Measurements from ENCODE around the gene EYA2.
"Not testable (repeated sequence)": the region's sequence is repeated elsewhere in the genome, so short reads cannot be mapped to it uniquely, and the experiment has no call there.

Gene EYA2

DNA sequence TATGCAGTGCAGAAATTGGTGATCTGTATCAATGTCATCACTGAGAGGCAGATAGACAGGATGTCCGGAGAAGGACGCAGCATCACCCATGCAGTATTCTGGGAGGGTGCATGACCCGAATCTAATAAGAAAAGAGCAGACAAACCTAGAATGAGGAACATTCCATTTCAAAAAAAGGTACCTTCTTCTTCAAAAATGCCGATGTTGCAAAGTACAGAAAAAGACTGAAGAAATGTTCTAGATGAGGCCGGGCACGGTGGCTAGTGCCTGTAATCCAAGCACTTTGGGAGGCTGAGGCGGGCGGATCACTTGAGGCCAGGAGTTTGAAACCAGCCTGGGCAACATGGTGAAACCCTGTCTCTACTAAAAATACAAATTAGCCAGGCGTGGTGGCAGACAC is 28.2 kb downstream of the EYA2 start:
- H3K27ac ChIP-seq, H3K4me3 ChIP-seq: not testable (repeated sequence)

DNA sequence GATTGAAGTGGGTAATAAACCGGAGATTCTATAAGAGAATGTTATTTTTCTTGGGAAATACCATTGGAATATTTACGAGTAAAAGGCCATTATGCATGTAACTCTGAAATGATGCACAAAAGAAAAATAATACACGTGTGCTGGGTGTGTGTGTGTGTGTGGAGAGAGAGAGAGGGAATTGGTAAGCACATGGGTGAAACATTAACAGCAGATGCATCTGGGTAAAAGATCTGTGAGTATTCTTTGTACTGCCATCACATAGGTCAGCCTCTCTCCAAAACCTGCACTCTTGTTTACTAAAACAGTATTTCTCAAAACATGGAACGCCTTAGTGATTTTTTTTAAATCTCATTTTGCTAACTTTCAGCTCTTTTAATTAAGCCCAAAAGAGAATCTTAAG is 28.9 kb downstream of the EYA2 start:
- Histone ChIP-seq H3K4me3 (no peak overlapping the region), H3K27ac (no peak overlapping the region)

DNA sequence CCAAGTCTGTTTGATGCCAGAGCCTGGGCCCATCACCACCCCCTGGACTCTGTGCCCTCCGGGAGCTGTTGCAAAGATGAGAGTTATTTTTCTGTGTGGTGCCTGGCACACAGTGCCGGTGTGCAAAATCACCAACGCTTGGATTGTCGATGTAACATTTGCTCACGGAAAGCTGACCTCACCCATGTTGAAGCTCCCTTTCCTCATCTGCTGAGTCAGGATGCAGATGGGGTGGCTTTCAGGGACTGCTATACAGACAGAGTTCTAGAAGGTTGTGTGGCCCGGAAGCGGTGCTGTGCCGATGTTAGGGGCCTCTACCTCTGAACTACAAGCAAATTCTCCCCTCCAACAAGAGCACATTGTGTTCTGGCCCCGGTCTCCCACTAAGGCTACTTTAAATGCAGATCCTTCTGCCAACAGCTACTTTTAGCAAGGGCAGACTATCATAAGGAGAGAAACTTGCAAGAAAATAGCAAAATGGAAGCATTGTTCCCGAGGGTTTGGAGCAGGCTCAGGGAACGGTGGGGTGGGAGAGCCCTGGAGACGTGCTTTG is 34.0 kb downstream of the EYA2 start:
- no peak overlapping the region for H3K4me3 ChIP-seq
- H3K27ac ChIP-seq: peak overlapping the region in 3 of 21 experiments; percentile 15 to 61 (median 37)

DNA sequence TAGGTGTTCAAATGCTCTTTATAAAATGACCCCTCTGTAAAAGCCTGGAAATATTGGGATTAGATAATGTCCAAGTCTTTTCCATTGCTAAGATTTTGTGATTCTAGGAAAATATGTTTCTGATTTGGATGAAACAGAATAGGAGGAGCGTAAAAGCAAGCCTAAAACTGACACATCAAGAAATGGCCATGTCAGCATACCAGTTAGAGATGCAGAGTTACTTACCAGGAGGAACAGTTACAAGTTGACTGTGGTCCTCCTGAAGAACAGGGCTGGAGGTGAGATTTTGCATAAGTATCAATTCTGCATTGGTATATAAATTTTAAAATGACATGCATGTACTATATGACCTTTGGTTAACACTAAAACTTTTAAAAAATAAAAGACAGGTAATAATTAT is 35.3 kb downstream of the EYA2 start:
- H3K27ac ChIP-seq: peak overlapping the region in 2 of 21 experiments; percentile 42 to 61

DNA sequence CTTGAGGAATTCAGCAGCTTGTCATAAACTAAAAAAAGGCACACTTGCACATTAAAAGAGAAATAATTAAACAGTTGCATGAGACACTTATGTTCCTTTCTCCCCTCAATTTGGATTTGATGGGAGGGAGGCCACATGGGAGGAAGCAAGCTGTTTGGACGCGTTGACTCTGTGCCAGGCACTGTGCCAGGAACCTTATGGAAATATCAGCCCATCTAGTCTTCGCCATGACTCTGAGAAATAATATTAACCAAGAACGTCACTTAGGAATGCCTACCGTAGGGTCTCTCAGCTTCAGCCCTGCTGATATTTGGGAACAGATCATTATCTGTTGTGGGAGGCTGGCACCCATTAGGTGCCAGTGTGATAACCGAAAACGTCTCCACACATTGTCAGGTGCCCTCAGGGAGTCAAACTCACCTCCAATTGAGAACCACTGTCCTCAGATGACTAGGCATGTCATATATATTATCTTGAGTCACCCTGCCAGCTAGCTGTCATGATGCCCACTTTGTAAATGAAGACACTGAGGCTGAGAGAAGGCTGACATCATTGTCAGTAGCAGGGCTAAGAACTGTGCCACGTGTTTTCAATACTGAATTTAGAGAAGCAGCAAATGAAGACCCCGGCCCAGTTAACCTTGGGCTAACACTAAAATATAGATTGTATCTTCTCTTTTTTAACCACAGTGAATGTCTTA is 36.1 kb downstream of the EYA2 start:
- Histone ChIP-seq H3K4me3 (no peak overlapping the region), H3K27ac (peak overlapping the region in 3 of 21 experiments; percentile 42 to 61 (median 55))

More for the DNA sequence above, 35.3 kb downstream of the EYA2 start:
- H3K4me3 ChIP-seq: no peak overlapping the region

DNA sequence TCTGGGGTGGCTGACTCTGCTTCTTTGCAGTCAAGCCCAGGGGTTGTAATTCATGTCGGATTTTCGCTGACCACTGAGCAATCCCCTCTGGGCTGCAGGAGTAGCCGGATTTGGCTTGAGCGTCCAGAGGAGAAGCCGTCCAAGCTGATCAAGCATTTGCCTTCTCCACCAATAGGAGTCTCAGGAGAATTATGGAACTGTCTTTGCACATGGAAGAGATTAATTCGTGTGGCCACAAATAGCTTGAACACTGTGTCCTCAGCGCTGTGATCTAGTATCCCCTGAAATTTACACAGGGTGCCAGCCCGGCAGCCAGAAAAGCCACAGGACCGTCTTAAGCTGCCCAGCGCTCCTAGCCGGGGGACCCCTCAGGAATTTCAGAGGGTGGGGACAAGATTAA is 37.1 kb downstream of the EYA2 start:
- Histone ChIP-seq H3K27ac (peak overlapping the region in 3 of 21 experiments; percentile 42 to 61 (median 48)), H3K4me3 (no peak overlapping the region)

DNA sequence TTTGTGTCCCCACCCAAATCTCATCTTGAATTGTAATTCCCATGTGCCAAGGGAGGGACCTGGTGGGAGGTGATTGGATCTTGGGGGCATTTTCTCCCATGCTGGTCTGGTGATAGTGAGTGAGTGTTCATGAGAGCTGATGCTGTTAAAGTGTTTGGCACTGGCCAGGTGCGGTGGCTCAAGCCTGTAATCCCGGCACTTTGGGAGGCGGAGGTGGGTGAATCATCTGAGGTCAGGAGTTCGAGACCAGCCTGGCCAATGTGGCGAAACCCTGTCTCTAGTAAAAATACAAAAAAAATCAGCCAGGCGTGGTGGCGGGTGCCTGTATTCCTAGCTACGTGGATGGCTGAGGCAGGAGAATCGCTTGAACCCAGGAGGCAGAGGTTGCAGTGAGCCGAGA is 37.8 kb downstream of the EYA2 start:
- H3K27ac ChIP-seq: peak overlapping the region in 2 of 21 experiments; percentile 18 to 48
- not testable (repeated sequence) for H3K4me3 ChIP-seq

DNA sequence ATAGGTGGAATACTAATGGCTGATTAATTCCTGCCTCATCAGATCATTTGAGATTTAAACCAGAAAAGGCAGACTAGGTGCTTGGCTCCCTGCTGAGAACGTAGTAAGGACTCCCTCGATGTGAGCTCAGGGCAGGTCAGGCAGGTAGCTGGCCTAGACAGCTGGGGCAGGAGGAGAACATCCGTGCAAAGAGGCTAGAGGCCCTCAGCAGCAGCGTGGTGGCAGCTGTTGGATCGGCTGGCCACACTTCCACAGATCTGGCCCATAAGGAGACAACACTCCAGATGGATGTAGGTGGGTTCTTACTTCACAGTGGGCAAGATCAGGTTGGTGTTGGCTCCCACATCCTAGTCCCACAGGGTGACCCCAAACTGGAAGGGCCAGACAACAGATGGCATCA is 38.5 kb downstream of the EYA2 start:
- H3K27ac ChIP-seq: no peak overlapping the region
- H3K4me3 ChIP-seq: no peak overlapping the region

DNA sequence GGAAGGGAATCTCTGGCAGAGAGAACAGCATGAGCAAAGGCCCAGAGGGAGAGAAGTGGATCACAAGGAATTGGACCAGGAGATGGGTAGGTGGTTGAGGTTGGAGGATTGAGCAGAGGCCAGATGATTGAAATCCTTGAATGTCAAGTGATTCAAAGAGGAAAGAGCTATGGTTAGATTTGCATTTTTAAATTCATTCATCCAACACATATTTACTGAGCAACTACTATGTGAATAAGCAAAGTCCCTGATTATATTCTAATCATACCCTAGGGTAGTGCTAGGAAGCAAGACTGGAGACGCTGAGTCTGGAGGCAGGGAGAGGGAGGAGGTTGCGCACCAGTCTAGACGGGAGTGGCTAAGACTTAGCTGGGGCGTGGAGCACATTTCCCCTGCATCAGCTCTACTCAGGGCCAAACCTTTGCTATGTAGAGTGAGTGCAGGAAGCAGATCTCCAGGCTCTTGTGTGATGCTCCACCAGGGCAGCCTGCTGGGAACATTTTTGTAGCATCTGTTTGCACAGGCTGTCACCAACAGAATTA is 40.2 kb downstream of the EYA2 start:
- Histone ChIP-seq H3K4me3 (no peak overlapping the region), H3K27ac (no peak overlapping the region)

DNA sequence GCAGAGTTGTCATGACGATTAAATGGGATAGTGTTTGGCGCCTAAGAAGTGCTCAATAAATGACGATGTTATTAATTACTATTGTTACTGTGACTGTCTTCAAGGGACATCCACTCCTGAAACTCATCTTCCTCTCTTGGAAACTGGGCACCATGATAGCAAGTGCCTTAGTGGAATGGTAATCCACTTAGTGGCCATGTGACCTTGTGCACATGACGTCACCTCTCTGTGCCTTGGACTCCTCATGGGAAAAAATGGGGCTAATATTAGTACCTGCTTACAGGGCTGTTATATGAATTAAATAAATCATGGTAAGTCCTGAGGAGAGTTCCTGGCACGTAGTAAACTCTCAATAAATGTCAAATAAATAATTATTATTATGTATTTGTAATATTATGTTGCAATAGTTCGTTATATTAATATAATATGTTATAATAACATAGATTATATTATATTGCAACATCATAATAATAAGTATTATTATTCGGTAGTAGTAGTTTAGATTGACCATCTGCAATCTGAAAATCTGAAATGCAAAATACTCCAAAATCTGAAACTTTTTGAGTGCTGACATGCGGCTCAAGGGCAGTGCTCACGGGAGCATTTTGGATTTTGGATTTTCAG is 40.9 kb downstream of the EYA2 start:
- no peak overlapping the region for H3K27ac ChIP-seq
- no peak overlapping the region for H3K4me3 ChIP-seq

DNA sequence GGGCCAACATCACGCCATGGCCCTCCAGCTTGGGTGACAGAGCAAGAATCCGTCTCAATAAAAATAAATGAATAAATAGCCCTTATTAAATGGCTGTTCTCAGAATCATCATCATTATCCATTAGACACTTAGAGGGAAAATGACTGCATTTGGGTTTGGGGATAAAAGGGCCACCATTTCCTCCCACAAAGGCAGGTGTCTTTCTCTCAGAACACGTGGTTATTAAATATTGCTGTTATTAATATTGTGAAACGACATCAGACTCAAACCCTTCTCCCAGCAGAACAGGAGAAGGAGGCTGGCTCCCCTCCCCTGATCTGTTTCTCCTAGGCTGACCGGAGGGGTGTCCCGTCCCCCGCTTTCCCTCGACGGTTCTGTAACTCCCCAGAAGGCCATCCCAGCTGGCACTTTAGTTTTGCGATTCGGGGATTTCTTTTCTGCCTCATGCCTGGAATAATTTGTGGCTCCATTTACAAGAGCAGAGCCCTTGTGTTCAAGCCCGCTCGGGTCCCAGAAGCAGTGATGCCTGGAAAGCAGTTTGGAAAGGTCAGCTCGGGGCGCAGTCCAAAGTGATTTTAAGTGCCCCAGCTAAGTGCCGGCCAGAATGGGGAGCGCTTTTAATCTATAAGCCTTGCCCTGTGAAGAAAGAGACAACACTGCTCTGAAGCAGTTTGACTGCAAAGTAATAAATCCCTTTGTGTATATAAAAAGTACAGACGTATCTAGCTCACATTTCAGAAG is 41.9 kb downstream of the EYA2 start:
- Histone ChIP-seq H3K27ac (no peak overlapping the region), H3K4me3 (no peak overlapping the region)

DNA sequence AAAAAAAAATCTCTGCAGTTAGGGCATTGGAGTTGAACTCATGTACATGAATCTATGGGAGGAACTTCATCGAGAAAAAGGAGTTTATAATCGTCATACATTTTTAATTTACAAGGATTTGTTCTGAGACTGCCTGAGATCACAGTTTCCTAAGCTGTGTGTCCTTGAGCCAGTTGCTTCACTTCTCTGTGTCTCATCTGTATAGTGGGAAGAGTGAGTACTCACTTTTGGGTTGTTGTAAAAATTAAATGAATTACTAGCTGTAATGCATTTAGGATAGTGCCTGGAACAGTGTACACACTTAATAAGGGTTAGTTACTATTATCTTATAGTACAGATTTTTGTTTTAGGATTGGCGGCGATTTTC is 42.5 kb downstream of the EYA2 start:
- H3K4me3 ChIP-seq: no peak overlapping the region
- no peak overlapping the region for H3K27ac ChIP-seq

DNA sequence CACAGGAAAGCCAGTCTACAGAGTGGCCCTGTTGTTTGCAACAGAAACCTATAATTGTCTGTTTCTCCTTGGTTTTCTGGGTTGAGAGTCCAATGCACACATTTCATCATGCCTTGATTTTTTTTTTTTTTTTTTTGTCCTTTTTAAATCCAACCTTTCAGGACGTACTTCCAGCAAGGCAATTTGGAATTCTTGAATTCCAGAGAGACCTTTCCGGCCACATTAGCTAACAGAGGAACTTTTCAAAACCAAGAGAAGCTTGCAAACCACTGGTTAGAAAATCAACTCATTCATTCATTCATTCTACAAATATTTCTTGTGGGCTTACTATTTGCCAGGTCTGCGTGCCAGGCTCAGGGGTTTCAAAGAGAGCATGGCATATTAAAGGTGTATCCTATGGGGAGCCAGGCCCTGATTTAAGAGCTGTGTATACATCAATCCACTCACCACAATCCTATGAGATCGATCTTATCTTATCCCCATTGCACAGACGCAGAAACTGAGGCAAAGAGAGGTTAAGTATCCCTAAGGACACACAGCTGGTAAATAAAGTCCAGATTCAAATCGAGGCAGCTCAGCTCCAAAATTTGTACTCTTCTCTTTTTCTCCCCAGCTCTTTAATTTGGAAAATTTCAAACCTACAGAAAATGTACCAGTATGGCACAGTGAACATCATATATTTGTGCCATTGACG is 43.0 kb downstream of the EYA2 start:
- Histone ChIP-seq H3K4me3 (no peak overlapping the region), H3K27ac (no peak overlapping the region)

DNA sequence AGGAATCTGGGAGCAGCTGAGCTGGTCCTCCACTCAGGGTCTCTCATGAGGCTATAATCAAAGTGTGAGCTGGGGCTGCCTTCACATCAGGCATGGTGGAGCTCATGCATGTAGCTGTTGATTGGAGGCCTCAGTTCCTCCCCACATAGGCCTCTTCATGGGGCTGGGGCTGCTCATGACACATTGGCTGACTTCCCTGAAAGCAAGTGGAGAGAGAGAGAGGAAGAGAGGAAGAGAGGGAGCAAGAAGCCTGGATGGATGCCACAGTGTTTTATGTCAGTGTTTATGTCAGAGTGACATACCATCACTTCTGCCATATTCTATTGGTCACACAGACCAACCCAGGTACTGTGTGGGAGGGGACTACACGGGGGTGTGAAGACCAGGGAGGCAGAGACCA is 43.8 kb downstream of the EYA2 start:
- H3K4me3 ChIP-seq: no peak overlapping the region
- no peak overlapping the region for H3K27ac ChIP-seq

DNA sequence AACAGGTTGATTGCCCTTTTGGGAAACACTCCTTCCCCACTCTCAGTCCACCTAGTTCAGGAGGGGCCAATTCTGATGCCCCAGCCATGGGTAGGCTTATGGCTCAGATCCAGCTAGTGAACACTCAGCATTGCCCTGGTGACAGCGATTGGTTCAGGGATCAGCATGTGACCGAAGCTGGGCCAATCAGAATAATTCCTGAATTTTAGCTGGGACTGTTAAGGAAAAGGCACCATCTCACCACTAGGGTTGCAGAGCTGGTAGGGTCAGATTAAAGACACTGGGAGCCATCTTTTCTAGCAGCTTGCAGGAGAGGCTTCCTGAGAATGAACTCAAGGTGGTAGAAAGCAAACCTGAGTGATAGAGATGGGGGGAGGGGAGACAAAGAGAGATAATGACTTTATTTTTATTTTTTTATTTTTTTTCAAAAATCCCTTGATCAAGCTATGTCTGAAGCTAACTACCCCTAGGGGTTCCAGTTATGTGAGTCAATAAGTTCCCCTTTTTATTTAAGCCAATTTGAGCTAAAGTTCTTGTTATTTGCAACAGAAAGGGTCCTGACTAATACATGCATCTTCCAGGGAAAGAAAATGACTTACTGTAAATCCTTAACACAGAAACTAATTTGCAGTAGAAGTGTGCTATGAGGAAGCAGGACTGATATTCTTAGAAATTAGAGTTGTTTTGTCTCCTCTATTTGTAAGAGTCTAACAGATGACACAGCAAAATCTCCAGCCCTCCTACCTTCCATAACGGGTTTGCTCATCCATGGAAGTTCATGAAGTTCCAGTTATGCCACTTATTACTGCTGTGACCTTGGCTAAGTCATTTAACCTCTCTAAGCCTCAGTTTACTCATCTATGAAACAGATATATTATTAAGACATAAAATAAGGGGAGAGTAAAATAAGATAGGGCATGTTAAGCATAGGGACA is 44.7 kb downstream of the EYA2 start:
- H3K4me3 ChIP-seq: no peak overlapping the region
- H3K27ac ChIP-seq: no peak overlapping the region

DNA sequence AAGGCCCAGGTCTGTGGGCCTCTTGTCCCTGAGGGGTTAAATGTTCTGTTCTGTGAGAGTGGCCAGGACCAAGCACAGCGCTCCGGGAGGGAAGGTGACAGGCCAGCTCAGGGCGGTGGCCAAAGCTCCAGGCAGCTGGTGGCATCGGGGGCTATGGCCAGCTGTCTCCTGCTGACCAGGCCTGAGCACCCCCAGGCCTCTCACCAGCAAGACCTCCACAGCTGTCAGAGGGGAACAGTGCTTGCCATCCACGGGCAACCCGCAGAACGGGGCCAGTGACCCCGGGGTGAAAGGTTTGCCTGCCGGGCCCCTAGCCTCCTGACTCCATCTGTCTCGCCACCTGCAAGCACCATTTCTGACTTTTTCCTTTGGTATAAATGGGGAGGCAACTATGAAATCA is 46.0 kb downstream of the EYA2 start:
- no peak overlapping the region for H3K27ac ChIP-seq
- H3K4me3 ChIP-seq: no peak overlapping the region

DNA sequence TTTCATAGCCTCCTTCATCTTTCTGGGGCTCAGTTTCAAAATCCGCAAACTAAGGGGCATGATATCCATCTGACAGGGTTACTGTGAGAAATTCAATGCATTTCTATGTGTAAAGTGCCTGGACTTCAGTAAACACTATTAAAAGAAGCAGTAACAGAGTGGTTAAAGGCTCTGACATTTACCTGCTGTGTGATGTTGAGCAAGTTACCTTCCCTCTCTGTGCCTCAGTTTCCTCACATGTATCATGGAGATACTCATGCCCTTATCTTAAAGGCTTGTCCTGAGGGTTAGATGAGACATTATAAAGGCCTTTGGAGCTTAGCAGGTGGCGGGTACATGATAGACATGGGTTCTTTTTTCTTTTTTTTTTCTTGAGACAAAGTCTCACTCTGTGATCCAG is 46.8 kb downstream of the EYA2 start:
- H3K27ac ChIP-seq: no peak overlapping the region
- H3K4me3 ChIP-seq: no peak overlapping the region

DNA sequence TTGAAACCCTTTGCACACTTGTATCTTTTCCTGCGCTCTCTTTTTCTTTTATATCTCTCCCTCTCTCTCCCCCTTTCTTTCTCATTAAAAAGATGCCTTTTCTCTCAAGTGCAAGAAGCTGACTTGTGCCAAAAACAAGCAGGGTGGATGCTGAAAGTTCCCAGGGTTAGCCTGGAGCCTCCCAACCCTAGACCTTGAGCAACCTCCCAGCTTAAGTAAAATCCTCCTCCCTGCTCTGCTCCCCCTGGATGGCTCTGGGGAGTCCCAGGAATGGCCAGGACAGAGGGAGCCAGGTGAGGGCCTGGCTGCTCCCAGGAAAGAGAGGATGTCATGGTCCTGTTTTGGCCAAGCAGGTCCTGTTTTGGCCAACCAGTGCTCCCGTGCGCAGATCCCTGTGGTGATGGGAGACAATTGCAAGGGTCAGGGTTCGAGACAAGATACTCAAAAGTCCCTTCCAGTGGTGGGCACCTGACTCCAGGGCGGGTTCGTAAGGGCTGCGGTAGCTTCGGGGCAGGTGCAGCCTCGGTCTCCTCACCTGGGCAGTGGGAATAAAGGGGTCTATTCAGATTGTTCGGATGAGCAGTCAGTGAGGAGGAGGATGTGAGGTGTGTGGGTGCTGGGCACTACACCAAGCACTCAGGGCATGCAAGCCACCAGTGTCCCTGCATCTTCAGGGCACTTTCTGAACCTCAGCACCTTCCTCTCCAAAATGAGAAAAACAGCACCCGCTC is 49.4 kb downstream of the EYA2 start:
- H3K4me3 ChIP-seq: no peak overlapping the region
- no peak overlapping the region for H3K27ac ChIP-seq

All from skin epidermis (tissue), 12 donors.